ENCODE results near the gene BRF1.
A peak's percentile ranks its signal among the peaks of the same experiment; 100 is the strongest.

BRF1 gene

GRCh38 chr14:105209646-105210045 lies 91.2 kb downstream of the BRF1 start:
- no peak for DNase-seq (ENCODE audit: low spot score)

- DNase-seq (ENCODE audit: low spot score), result no peak
Observed at GRCh38 chr14:105209091-105209490, 91.7 kb downstream of the BRF1 start.

- no peak for DNase-seq (ENCODE audit: low spot score)
Observed at GRCh38 chr14:105208738-105209075, 92.1 kb downstream of the BRF1 start.

- DNase-seq (ENCODE audit: low spot score), result no peak
Observed at GRCh38 chr14:105207996-105208737, 92.6 kb downstream of the BRF1 start.

- DNase-seq (ENCODE audit: low spot score), result no peak
Observed at GRCh38 chr14:105207460-105207901, 93.3 kb downstream of the BRF1 start.

- DNase-seq (ENCODE audit: low spot score), result no peak
Observed at GRCh38 chr14:105206873-105207272, 93.9 kb downstream of the BRF1 start.

- no peak for DNase-seq (ENCODE audit: low spot score)
Observed at GRCh38 chr14:105205673-105206208, 95.1 kb downstream of the BRF1 start.

GRCh38 chr14:105204931-105205672 lies 95.7 kb downstream of the BRF1 start:
- DNase-seq (ENCODE audit: low spot score), result no peak

GRCh38 chr14:105204206-105204930 lies 96.4 kb downstream of the BRF1 start:
- DNase-seq (ENCODE audit: low spot score), result no peak

- no peak for DNase-seq (ENCODE audit: low spot score)
Observed at GRCh38 chr14:105203701-105204100, 97.1 kb downstream of the BRF1 start.

GRCh38 chr14:105203057-105203531 lies 97.7 kb downstream of the BRF1 start:
- DNase-seq (ENCODE audit: low spot score), result peak; percentile 59

- peak; percentile 10 for DNase-seq (ENCODE audit: low spot score)
Observed at GRCh38 chr14:105201925-105202513, 98.8 kb downstream of the BRF1 start.

GRCh38 chr14:105201156-105201924 lies 99.5 kb downstream of the BRF1 start:
- no peak for DNase-seq (ENCODE audit: low spot score)

- DNase-seq (ENCODE audit: low spot score), result no peak
Observed at GRCh38 chr14:105200641-105201040, 100.2 kb downstream of the BRF1 start.

GRCh38 chr14:105200074-105200473 lies 100.7 kb downstream of the BRF1 start:
- no peak for DNase-seq (ENCODE audit: low spot score)

GRCh38 chr14:105199093-105199492 lies 101.7 kb downstream of the BRF1 start:
- no peak for DNase-seq (ENCODE audit: low spot score)

GRCh38 chr14:105198588-105198987 lies 102.2 kb downstream of the BRF1 start:
- no peak for DNase-seq (ENCODE audit: low spot score)

GRCh38 chr14:105197211-105197641 lies 103.6 kb downstream of the BRF1 start:
- no peak for DNase-seq (ENCODE audit: low spot score)

GRCh38 chr14:105196265-105196960 lies 104.4 kb downstream of the BRF1 start:
- DNase-seq (ENCODE audit: low spot score), result no peak

GRCh38 chr14:105195522-105196264 lies 105.1 kb downstream of the BRF1 start:
- DNase-seq (ENCODE audit: low spot score), result no peak
